ENCODE measurements around the gene FMN2.

Gene FMN2

DNA sequence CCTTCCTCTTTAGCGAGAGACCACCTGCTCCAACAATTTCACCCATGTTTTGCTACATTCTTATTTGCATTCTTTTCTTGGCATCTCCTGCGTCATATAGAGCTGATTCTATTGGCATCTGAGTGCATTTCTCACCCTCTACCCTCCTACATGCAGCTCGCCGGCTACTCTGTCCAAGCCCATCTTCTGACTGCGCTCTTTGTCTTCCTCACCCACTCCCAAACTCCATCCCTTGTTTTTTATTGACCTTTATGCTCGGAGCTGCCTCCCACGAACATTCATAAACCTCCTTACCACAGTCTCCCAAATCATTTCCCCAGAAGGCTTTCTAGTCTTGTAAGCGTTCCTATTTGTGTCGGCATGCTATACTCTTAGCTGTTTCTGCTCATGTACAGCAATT lies 33.6 kb upstream of the FMN2 start:
- in situ Hi-C loops (cut with MboI; ENCODE audit: low pct_unique_long_range_greater_than_20kb, low sequenced_read_pairs, unreplicated experiment), result no loop called here
- TF ChIP-seq, protein P1, sequence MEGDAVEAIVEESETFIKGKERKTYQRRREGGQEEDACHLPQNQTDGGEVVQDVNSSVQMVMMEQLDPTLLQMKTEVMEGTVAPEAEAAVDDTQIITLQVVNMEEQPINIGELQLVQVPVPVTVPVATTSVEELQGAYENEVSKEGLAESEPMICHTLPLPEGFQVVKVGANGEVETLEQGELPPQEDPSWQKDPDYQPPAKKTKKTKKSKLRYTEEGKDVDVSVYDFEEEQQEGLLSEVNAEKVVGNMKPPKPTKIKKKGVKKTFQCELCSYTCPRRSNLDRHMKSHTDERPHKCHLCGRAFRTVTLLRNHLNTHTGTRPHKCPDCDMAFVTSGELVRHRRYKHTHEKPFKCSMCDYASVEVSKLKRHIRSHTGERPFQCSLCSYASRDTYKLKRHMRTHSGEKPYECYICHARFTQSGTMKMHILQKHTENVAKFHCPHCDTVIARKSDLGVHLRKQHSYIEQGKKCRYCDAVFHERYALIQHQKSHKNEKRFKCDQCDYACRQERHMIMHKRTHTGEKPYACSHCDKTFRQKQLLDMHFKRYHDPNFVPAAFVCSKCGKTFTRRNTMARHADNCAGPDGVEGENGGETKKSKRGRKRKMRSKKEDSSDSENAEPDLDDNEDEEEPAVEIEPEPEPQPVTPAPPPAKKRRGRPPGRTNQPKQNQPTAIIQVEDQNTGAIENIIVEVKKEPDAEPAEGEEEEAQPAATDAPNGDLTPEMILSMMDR (IDR thresholded peaks at IDR 0.05; ENCODE audit: extremely low read depth, insufficient read depth, missing control alignments), result no peak
- DNase-seq (ENCODE audit: low spot score), result no peak

DNA sequence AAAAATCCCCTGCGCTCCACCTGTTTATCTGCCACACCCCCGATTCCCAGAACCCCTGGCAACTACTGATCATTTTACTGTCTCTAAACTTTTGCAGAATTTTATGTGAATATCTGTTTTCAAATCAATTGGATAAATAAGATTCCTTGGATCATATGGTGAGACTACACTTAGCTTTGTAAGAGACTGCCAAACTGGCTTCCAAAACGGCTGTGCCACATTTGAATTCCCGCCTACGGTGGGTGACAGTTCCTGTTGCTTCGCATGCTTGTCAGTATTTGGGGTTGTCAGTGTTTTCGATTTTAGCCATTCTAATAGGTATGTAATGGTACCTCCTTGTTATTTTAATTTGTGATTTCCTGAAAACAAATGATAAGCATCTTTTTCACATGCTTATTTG lies 22.7 kb upstream of the FMN2 start:
- TF ChIP-seq, protein P1 (IDR thresholded peaks at IDR 0.05; ENCODE audit: extremely low read depth, insufficient read depth, missing control alignments), result no peak
- no peak for DNase-seq (ENCODE audit: low spot score)
- in situ Hi-C loops (cut with MboI; ENCODE audit: low pct_unique_long_range_greater_than_20kb, low sequenced_read_pairs, unreplicated experiment), result no loop called here

DNA sequence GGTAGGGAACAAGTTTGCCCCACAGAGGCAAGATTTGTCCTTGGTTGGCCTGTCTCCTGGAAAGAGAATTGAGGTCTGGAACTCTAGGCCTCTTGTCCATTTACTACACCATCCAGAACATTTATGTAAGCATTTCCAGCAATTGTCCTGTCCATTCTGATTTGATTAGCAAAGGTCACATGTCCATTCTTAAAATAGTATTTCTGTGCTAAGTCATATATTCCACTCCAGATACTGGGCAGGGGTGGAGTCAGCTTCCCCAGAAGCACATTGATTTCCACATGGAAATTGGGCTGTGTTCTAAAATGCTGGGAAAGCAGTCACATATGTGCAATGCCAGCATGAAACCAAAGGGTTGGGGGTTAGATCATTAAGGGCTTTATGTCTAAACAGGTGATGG lies 21.5 kb upstream of the FMN2 start:
- in situ Hi-C loops (cut with MboI; ENCODE audit: low pct_unique_long_range_greater_than_20kb, low sequenced_read_pairs, unreplicated experiment), result no loop called here
- DNase-seq (ENCODE audit: low spot score), result no peak
- TF ChIP-seq, protein P1 (IDR thresholded peaks at IDR 0.05; ENCODE audit: extremely low read depth, insufficient read depth, missing control alignments), result no peak

DNA sequence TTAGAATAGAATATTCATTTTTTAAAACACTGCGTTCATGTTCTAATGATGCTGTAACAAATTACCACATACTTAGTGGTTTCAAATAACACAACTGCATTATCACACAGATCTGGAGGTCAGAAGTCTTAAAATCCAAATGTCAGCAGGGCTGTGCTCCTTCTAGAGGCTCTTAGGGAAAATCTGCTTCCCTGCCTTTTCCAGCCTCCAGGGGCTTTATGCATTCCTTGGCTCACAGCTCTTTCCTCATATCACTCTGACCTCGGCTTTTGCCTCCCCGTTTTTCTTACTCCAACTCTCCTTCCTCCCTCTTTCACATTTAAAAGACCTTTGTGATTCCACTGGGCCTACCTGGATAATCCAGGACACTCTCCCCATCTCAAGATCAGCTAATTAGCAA lies 18.6 kb upstream of the FMN2 start:
- TF ChIP-seq, protein P1 (IDR thresholded peaks at IDR 0.05; ENCODE audit: extremely low read depth, insufficient read depth, missing control alignments), result no peak
- in situ Hi-C loops (cut with MboI; ENCODE audit: low pct_unique_long_range_greater_than_20kb, low sequenced_read_pairs, unreplicated experiment), result no loop called here
- no peak for DNase-seq (ENCODE audit: low spot score)

DNA sequence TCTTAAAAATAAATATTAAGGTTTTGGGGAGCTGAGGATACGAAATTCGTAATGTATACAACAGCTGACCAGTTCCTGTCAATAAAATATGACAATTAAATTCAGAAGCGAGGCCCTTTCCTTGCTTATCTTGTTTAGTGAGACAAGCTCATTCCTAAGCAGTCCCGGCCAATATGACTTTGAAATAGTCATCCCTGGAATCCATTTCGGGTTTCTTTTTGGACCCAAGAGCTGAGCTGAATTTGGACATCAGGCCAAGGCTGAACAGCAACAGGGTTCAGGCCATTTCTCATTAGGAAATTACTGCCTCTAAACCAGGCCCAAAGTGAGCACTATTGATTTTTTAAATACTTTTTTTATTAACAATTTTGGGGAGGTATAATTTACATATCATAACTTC lies 17.3 kb upstream of the FMN2 start:
- DNase-seq (ENCODE audit: low spot score), result no peak
- TF ChIP-seq, protein P1 (IDR thresholded peaks at IDR 0.05; ENCODE audit: extremely low read depth, insufficient read depth, missing control alignments), result no peak
- in situ Hi-C loops (cut with MboI; ENCODE audit: low pct_unique_long_range_greater_than_20kb, low sequenced_read_pairs, unreplicated experiment), result no loop called here

DNA sequence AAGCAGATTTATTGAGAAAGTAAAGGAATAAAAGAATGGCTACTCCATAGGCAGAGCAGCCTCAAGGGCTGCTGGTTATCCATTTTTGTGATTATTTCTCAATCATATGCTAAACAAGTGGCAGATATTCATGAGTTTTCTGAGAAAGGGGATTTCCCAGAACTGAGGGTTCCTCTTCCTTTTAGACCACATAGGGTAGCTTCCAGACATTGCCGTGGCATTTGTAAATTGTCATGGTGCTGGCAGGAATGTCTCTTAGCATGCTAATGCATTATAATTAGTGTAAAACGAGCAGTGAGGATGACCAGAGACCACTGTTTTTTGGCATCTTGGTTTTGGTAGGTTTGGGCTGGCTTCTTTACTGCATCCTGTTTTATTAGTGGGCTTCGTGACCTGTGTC lies 16.8 kb upstream of the FMN2 start:
- TF ChIP-seq, protein P1 (IDR thresholded peaks at IDR 0.05; ENCODE audit: extremely low read depth, insufficient read depth, missing control alignments), result no peak
- in situ Hi-C loops (cut with MboI; ENCODE audit: low pct_unique_long_range_greater_than_20kb, low sequenced_read_pairs, unreplicated experiment), result no loop called here
- no peak for DNase-seq (ENCODE audit: low spot score)

DNA sequence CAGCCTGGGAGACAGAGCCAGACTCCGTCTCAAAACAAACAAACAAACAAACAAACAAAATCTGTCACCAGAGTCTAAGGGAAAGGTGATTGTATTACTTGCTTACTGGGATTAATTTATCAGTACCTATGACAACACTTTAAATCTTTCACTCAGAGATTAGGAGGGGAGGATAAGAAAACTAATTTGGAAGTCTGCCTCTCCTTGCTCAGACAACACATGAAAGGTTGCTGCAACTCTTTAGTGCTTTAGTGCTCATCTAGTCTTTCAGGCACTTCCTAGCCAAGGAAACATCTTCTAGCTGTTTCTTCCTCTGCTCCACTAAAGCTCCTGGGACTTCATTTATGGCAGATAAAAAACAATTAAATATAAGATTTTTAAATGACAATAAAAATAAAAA lies 7.3 kb upstream of the FMN2 start:
- no peak for DNase-seq (ENCODE audit: low spot score)
- in situ Hi-C loops (cut with MboI; ENCODE audit: low pct_unique_long_range_greater_than_20kb, low sequenced_read_pairs, unreplicated experiment), result no loop called here
- TF ChIP-seq, protein P1 (IDR thresholded peaks at IDR 0.05; ENCODE audit: extremely low read depth, insufficient read depth, missing control alignments), result no peak
